ENCODE results near the gene SPEN. TPM values are rescaled to one million over a fixed set of nuclear protein-coding genes. Genes with fewer than 3 reads are reported as not detected.

SPEN gene
- total and polyA plus RNA-seq, 10 of the 15 experiments (the other 5 are each of a cell fraction or from before 2014, with no cell fraction given) = 5.2 to 58.7 (median 20.1) TPM

- TF ChIP-seq TBL1XR1 (IDR thresholded peaks at IDR 0.05; ENCODE audit: low read depth, low read length) = peak; percentile 98
- TF ChIP-seq POLR2AphosphoS2 (IDR thresholded peaks at IDR 0.05; ENCODE audit: low read depth, low read length) = no peak
- TF ChIP-seq MAX (IDR thresholded peaks at IDR 0.05; ENCODE audit: low read depth, low read length) = no peak
- TF ChIP-seq PKNOX1 (IDR thresholded peaks at IDR 0.05) = 0 out of 2 replicates have a peak, but pooled peaks have one; percentile 39
- no peak for TF ChIP-seq ZBTB33 (IDR thresholded peaks at IDR 0.05)
- peak; percentile 17 for TF ChIP-seq PBX3 (IDR thresholded peaks at IDR 0.05; ENCODE audit: insufficient replicate concordance, low read depth, low read length)
- TF ChIP-seq MYB (IDR thresholded peaks at IDR 0.05; ENCODE audit: borderline replicate concordance, low read depth, low read length) = no peak
- peak; percentile 99 for TF ChIP-seq RELB (IDR thresholded peaks at IDR 0.05; ENCODE audit: low read depth)
- no peak for TF ChIP-seq HDAC6 (IDR thresholded peaks at IDR 0.05; ENCODE audit: unreplicated experiment)
- no peak for TF ChIP-seq ESRRA (IDR thresholded peaks at IDR 0.05; ENCODE audit: low read length)
- TF ChIP-seq CEBPB (IDR thresholded peaks at IDR 0.05; ENCODE audit: borderline replicate concordance in 1 of 2, low read depth in 2 of 2, low read length in 2 of 2) = no peak
- peak; percentile 14; the same call in 1 of the 2 replicates for TF ChIP-seq MXI1 (IDR thresholded peaks at IDR 0.05; ENCODE audit: low read depth, low read length)
- no peak for TF ChIP-seq NR2C1 (IDR thresholded peaks at IDR 0.05)
- TF ChIP-seq CHD1 (IDR thresholded peaks at IDR 0.05; ENCODE audit: low read depth, low read length) = no peak
- no peak for TF ChIP-seq CBX3 (IDR thresholded peaks at IDR 0.05; ENCODE audit: borderline replicate concordance, low read depth)
- TF ChIP-seq RCOR1 (conservative IDR thresholded peaks at IDR 0.05; ENCODE audit: low read depth, low read length) = peak; percentile 91
- peak; percentile 76 for TF ChIP-seq ZNF217 (IDR thresholded peaks at IDR 0.05)
- TF ChIP-seq HDAC2 (IDR thresholded peaks at IDR 0.05) = no peak
- no peak for TF ChIP-seq ZNF384 (IDR thresholded peaks at IDR 0.05; ENCODE audit: borderline replicate concordance, low read depth, low read length)
- peak; percentile 49; the same call in 1 of the 2 replicates for TF ChIP-seq HDGF (IDR thresholded peaks at IDR 0.05)
- peak; percentile 85 to 93 for TF ChIP-seq EP300 (IDR thresholded peaks at IDR 0.05; ENCODE audit: borderline replicate concordance in 1 of 2, control insufficient read depth in 1 of 2, low read depth in 2 of 2, low read length in 2 of 2)
- no peak for TF ChIP-seq NFXL1 (IDR thresholded peaks at IDR 0.05; ENCODE audit: borderline replicate concordance)
- TF ChIP-seq ZSCAN29 (IDR thresholded peaks at IDR 0.05) = no peak
- TF ChIP-seq PAX5 (IDR thresholded peaks at IDR 0.05; ENCODE audit: borderline replicate concordance, low read depth, low read length) = peak; percentile 84
These were observed 118.8 kb downstream of the SPEN start (continued) for GRCh38 chr1:15966081-15966955.
